GM21717 (cell line): Measurements from ENCODE around the gene SLC38A1.

ENCODE experiments used
- ATAC-seq: cut with Tn5 transposase; IDR thresholded peaks from one replicate; pipeline ENCODE4 v1.9.1; 2021; ENCODE audit warnings: mild to moderate bottlenecking, moderate library complexity; ENCODE audit not compliant: unreplicated experiment

Gene SLC38A1

DNA sequence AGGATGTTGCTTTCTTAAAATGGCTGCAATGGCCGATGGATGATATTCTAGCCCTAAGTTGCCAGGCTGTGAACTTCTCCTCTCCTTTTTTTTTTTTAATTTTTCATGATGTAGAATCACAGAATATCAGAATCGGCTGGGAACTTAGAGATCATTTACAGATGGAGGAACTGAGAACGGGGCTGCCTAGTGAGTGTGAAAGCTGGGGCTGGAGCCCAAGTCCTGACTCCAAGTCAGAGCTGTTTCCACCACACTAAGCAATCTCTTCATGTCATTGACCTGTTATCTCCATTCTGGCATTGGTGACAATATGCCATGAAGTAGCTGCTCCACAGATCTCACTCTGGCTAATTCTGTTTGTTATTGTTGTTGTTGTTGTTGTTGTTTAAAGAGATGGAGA lies 121.7 kb downstream of the SLC38A1 start:
- no peak for ATAC-seq

- ATAC-seq: no peak
Measured at GRCh38 chr12:46145881-46146280, 123.0 kb downstream of the SLC38A1 start.

- ATAC-seq: no peak
Measured at GRCh38 chr12:46144433-46144832, 124.4 kb downstream of the SLC38A1 start.

- no peak for ATAC-seq
Measured at GRCh38 chr12:46136249-46136648, 132.6 kb downstream of the SLC38A1 start.

GRCh38 chr12:46135750-46136149 lies 133.1 kb downstream of the SLC38A1 start:
- ATAC-seq: no peak

- no peak for ATAC-seq
Measured at GRCh38 chr12:46134852-46135251, 134.0 kb downstream of the SLC38A1 start.

GRCh38 chr12:46134205-46134811 lies 134.5 kb downstream of the SLC38A1 start:
- ATAC-seq: no peak

- no peak for ATAC-seq
Measured at GRCh38 chr12:46133751-46134150, 135.1 kb downstream of the SLC38A1 start.
